Amniotic epithelial cell (primary cell): Measurements from ENCODE around the gene ATXN10.

Source experiments
- DNase-seq: peaks from one replicate; pipeline ENCODE4 v3.0.0-alpha.2; 2010; ENCODE audit warnings: low read depth

ATXN10 gene

GRCh38 chr22:45859231-45860161 is 187.9 kb downstream of the ATXN10 start:
- DNase-seq: no peak

GRCh38 chr22:45860201-45860600 is 188.6 kb downstream of the ATXN10 start:
- no peak for DNase-seq

GRCh38 chr22:45861259-45861658 is 189.6 kb downstream of the ATXN10 start:
- no peak for DNase-seq

- peak; percentile 43 for DNase-seq
Observed at GRCh38 chr22:45863981-45864751, 192.5 kb downstream of the ATXN10 start.

DNA sequence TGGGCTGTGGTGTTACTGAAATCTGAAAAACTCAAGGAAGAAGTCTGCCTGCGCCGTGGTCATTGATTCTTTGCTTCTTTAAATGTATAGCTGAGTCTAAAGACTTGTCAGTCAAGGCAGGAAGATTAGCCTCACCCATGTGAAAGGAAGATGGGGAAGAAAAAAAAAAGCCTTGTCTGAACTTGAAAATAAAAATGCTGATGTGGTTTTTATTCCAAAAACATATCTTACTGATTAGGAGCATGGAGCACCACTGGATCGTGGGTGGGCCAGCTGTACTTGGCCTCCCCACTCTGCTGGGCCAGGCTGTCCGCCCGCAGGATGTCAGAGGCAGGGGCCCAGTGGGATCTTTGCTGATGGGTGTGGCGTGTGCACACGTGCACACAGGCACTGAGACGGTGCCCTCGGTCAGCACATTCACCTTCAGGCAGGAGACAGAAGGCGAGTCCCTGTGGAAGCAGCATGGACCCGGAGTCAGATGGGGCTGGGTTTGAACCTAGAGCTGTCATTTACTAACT is 193.4 kb downstream of the ATXN10 start:
- no peak for DNase-seq

- no peak for DNase-seq
Observed at GRCh38 chr22:45865561-45866125, 194.0 kb downstream of the ATXN10 start.

GRCh38 chr22:45866126-45866645 is 194.6 kb downstream of the ATXN10 start:
- DNase-seq: no peak

GRCh38 chr22:45866646-45867117 is 195.0 kb downstream of the ATXN10 start:
- no peak for DNase-seq

- DNase-seq: peak; percentile 14
Observed at GRCh38 chr22:45867118-45867905, 195.7 kb downstream of the ATXN10 start.

GRCh38 chr22:45867906-45868555 is 196.4 kb downstream of the ATXN10 start:
- no peak for DNase-seq

- DNase-seq: no peak
Observed at GRCh38 chr22:45868571-45869339, 197.1 kb downstream of the ATXN10 start.

DNA sequence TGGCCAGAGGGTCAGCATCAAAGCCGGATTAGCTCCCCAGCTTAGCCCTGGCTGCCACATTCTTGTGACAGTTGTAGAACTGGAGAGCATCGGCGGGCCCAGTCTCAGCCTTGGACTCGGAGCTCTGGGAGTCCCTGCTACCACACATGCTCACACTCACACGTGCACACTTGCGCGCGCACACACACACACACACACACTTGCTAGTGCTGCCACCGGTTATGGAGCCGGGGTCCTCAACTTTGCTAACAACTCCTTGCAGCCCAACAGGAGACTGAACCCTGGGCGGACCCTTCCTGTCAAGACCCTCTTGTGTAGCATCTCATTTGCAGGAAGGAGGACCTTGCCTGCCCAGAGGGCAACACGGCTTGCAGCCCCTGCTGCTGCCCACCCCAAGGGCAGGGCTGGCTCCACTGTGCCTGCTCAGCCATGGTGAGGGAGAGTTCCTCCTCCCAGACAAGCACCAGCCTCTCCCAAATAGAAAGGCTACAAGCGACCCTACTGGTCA is 197.8 kb downstream of the ATXN10 start:
- no peak for DNase-seq

DNA sequence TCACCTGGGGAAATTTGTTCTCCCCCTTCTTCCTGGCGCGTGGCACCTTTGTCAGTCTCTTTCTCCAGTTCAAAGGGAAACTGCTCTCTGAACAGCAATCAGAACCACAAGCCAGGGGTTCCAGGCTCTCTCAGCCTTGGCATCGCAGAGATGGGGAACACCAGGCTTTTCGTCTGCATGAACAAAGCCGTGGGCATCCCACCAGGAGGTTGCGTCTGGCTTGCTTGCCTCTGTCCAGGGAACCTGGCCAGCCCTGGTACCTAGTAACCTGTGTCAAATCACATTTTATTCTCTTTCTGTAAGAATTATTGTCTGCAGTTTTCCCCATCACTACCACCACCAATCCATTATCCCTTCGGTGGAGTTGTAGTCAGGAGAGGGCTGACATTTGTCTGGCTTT is 198.4 kb downstream of the ATXN10 start:
- DNase-seq: no peak

GRCh38 chr22:45871721-45872120 is 200.1 kb downstream of the ATXN10 start:
- DNase-seq: no peak

GRCh38 chr22:45872659-45873263 is 201.1 kb downstream of the ATXN10 start:
- no peak for DNase-seq

GRCh38 chr22:45876136-45877035 is 204.8 kb downstream of the ATXN10 start:
- no peak for DNase-seq

DNA sequence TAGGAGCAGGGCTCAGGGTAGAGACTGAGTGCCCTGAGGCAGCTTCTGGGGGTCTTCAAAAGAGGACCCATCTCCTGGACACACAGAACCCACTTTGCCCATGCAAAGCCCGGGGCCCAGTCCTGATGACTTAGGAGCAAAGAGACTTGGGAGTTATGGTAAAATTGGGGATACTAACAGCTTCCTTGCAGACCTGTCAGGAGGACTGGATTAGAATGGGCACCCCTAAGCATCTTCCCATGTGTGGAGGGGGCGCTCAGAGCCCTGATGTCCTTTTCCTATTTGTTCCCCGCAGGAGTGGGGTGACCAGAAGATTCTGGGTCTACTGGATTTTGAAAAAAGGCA is 205.4 kb downstream of the ATXN10 start:
- DNase-seq: no peak

DNA sequence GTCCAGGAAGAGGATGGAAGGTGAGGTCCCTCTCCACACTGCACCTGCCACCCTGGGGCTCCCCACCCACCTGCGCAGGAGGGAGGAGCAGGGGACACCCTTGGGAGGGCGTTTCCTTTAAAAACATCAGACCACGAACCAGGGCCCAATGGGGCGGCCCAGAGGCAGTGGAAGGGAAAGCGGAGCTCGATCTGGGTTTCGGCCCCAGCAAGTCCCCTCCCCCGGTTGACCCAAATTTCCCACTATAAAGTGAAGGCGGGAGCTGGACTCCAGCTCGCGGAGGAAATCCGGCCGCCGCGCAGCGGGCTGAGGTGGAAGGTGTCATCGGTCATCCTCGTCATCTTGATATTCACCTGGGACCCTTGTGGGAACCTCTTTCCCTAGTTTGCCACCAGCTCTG is 206.0 kb downstream of the ATXN10 start:
- no peak for DNase-seq
